Choroid plexus epithelial cell (primary cell): ENCODE measurements around the gene MICAL3.

Experiments
- DNase-seq: peaks from one replicate; pipeline ENCODE4 v3.0.0-alpha.2; 2010; ENCODE audit warnings: low read depth
- H3K4me3 ChIP-seq: 2 replicates; pipeline ENCODE4 v1.5.1; 2011; ENCODE audit warnings: low read depth, mild to moderate bottlenecking, control low read depth, low read length, moderate library complexity
- TF ChIP-seq, protein P1 (sequence below): conservative IDR thresholded peaks from 2 replicates; pipeline ENCODE4 v1.5.1; 2011; ENCODE audit warnings: low read depth, mild to moderate bottlenecking, control low read depth, inconsistent platforms, low read length, moderate library complexity

Gene MICAL3

DNA sequence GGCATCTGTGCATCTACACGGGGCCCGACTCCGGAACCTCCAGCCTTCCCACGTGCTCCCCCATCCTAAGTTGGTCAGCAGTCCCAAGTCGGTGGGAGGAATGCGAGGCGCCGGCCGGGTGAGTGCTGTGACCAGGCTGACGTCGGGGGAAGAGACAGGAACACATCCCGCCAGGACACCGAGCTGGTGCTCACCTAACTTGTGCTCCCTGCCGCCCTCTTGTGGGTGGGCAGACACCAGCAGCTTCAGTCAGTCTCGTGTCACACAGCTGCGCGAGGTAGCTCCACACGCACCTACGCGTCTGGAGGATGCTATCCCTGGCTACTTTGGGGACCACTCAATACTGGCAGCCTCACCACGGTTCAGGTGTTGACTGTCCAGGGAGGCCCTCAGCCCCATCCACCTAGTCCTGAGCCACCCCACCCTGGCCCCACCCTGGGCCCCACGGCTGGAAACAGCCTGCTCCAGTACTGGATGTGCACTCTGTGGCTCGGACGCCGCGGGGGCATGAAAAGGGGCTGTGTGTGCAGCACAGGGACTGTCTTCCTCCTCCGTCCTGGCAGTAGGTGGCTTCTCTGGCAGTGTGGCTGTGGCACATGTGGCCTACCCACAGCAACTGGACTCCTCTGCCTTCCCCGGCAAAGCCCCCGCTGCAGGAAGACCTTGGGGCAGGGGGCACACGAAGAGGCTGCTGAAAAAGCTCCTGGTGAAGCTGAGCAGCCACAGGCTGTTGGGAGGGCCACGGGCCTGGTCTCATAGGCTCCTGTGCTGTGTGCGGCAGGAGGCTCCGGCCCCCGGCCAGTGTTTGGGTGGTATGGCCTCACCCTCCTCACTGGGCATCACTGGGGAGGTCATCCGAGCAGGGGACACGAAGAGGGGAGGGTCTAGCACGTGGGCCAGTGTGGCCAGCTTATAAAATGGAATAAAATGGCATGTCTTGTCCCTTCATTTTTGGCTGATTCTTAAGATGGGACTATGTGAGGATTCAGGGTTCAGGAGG lies 238.9 kb downstream of the MICAL3 start:
- no peak overlapping the region for H3K4me3 ChIP-seq
- peak; percentile 33 for DNase-seq
- TF ChIP-seq, protein P1, sequence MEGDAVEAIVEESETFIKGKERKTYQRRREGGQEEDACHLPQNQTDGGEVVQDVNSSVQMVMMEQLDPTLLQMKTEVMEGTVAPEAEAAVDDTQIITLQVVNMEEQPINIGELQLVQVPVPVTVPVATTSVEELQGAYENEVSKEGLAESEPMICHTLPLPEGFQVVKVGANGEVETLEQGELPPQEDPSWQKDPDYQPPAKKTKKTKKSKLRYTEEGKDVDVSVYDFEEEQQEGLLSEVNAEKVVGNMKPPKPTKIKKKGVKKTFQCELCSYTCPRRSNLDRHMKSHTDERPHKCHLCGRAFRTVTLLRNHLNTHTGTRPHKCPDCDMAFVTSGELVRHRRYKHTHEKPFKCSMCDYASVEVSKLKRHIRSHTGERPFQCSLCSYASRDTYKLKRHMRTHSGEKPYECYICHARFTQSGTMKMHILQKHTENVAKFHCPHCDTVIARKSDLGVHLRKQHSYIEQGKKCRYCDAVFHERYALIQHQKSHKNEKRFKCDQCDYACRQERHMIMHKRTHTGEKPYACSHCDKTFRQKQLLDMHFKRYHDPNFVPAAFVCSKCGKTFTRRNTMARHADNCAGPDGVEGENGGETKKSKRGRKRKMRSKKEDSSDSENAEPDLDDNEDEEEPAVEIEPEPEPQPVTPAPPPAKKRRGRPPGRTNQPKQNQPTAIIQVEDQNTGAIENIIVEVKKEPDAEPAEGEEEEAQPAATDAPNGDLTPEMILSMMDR: peak; percentile 61

DNA sequence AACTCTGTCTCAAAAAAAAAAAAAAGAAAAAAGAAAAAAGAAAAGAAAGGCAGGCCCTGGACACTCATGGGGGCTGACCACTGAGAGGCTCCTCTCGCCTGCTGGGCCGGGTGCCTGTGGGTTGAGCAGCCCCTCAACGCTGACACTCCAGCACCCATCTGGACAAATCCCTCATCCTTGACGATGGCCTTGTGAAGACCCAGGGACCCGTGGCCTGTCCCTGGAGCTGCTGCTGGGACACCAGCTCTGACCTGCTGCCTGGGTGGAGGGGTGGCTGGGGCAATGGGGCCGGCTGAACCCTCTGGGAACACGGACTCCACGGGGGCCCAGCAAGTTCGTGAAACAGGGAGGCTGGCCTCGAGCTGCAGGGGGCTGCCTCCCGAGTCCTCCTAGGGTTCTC lies 239.6 kb downstream of the MICAL3 start:
- TF ChIP-seq, protein P1: no peak
- H3K4me3 ChIP-seq: no peak overlapping the region
- DNase-seq: no peak

DNA sequence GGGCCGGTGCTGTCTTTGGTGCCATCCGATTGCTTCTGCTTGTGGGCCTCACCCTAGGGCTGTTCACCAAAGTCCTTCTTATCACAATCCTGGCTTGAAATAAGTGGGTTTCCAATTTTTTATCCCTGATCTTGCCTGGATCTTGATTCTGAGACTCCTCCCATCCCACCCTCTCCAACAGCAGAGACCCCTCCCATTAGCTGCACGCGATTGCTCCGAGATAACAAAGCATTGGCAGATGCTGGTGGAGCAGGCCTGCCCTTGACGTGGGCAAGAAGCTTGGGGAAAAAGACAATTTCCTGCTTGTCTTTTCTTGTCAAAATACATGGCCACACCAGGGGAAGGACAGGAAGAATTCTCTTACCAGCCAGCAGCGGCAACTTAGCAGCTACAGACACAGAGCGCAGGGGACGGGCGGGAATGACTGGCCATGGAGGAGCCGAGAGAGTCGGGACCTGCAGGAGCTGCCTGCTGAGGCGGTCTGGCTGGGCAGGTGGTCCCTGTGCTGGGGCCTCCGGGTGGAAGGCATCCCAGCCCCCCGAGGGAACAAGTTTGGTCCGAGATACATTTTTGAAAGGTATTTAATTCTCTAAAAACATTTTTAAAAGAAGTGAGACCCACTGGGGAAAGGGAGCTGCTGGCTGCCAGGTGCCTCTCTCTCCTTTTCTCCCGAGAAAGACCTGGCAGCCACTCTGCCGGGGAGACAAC lies 240.4 kb downstream of the MICAL3 start:
- no peak overlapping the region for H3K4me3 ChIP-seq
- TF ChIP-seq, protein P1: no peak
- DNase-seq: no peak

DNA sequence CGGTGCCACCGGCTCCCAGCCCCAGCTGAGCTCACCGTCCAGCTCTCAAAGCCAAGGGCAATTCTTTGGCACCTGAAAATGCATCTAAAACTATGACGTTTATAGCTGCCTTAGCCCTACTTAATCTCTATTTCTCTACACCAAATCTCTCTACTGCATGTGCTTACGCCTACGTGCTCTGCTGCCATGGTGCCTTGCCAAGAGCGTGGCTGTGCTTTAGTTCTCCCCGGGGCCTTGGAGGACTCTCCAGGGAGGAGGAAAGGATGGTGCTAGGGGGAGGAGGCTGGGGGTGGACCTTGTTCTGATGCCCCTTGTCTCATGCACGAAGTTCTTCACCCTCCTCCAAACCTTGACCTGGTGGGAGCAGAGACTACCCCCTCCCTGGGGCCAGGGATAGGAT lies 241.0 kb downstream of the MICAL3 start:
- TF ChIP-seq, protein P1: no peak
- no peak for DNase-seq
- H3K4me3 ChIP-seq: no peak overlapping the region

DNA sequence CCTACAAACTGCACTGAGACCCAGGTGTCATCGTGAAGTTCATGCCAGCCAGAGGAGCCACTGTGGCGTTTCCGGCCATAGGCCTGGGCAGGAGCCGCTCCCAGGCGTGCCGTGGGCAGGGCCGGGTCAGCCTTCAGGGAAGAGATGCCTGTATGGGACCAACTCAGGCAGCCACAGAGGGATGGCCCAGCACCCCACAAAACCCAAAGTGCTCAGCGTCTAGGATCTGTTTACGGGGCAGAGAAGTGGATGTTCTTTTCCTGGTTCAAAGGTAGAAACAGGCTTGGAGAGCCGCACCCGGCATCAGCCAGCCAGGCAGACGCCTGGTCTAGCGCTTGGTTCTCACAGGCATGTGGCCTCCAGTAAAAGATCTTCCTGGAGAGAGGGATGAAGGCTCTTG lies 241.7 kb downstream of the MICAL3 start:
- TF ChIP-seq, protein P1: no peak
- DNase-seq: no peak
- no peak overlapping the region for H3K4me3 ChIP-seq

DNA sequence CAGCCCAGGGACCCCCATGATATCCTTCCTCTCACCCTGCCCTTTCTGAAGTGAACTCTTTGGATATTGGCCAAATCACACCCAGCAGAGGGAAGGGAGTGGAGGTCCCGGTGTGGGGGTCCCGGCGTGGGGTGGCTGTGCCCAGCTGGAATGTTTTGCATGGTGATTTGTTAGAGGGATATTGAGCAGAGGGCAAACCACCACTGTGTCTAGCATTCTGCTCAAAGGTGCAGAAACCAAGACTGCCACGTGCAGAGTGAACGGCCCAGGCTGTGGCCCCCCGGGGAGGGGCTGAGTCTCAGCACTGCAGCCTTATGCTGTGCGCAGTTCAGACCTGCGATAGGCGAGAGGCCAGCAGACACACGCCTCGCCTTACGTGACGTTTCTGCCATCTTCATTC lies 242.2 kb downstream of the MICAL3 start:
- H3K4me3 ChIP-seq: no peak overlapping the region
- DNase-seq: no peak
- TF ChIP-seq, protein P1: no peak
